H9 (cell line): ENCODE measurements around the gene HDHD3. TPM values are rescaled to one million over a fixed set of nuclear protein-coding genes. Genes with fewer than 3 reads are reported as not detected.
"Not testable (repeated sequence)": the region's sequence is repeated elsewhere in the genome, so short reads cannot be mapped to it uniquely, and the experiment has no call there.

Experiments used
- DNase-seq: peaks from one replicate; pipeline ENCODE4 v3.0.0-alpha.2; 2017
- H2AFZ ChIP-seq: one replicate; pipeline ENCODE4 v1.6.1; 2013; ENCODE audit warnings: mild to moderate bottlenecking, low read length, control low read depth, moderate library complexity
- H2AK5ac ChIP-seq: 2 replicates; pipeline ENCODE4 v1.6.1; 2013; ENCODE audit warnings: low read length, control low read depth, mixed read lengths; ENCODE audit not compliant: insufficient read length
- H2BK120ac ChIP-seq: one replicate; pipeline ENCODE4 v1.6.1; 2013; ENCODE audit warnings: low read depth, mild to moderate bottlenecking, low read length, control low read depth, inconsistent platforms; ENCODE audit not compliant: poor library complexity, severe bottlenecking
- H2BK12ac ChIP-seq: 2 replicates; pipeline ENCODE4 v1.6.1; 2013; ENCODE audit warnings: low read length, control low read depth, mixed read lengths, low read depth; ENCODE audit not compliant: insufficient read length
- H2BK15ac ChIP-seq: 2 replicates; pipeline ENCODE4 v1.6.1; 2013; ENCODE audit warnings: low read depth, low read length, control low read depth
- H2BK20ac ChIP-seq: one replicate; pipeline ENCODE4 v1.6.1; 2013; ENCODE audit warnings: low read depth, mild to moderate bottlenecking, low read length, control low read depth, inconsistent platforms; ENCODE audit not compliant: poor library complexity, severe bottlenecking
- H2BK5ac ChIP-seq: 2 replicates; pipeline ENCODE4 v1.6.1; 2013; ENCODE audit warnings: low read length, control low read depth, mixed read lengths; ENCODE audit not compliant: insufficient read length
- H3K14ac ChIP-seq: 2 replicates; pipeline ENCODE4 v1.6.1; 2013; ENCODE audit warnings: low read length, control low read depth; ENCODE audit not compliant: insufficient read depth
- H3K18ac ChIP-seq: 2 replicates; pipeline ENCODE4 v1.6.1; 2013; ENCODE audit warnings: low read depth, mild to moderate bottlenecking, mixed read lengths, low read length, control low read depth; ENCODE audit not compliant: insufficient read length
- H3K23ac ChIP-seq: 2 replicates; pipeline ENCODE4 v1.6.1; 2013; ENCODE audit warnings: low read length, control low read depth, mixed read lengths, low read depth; ENCODE audit not compliant: insufficient read length
- H3K23me2 ChIP-seq: 2 replicates; pipeline ENCODE4 v1.6.1; 2013; ENCODE audit warnings: low read depth, mild to moderate bottlenecking, mixed read lengths, low read length, control low read depth; ENCODE audit not compliant: insufficient read length, poor library complexity, severe bottlenecking
- H3K27ac ChIP-seq: 2 replicates; pipeline ENCODE4 v1.5.1; 2013; ENCODE audit warnings: low read length, control low read depth, mixed read lengths, low read depth; ENCODE audit not compliant: insufficient read length
- H3K27me3 ChIP-seq: 2 replicates; pipeline ENCODE4 v1.6.1; 2013; ENCODE audit warnings: low read length, control low read depth, inconsistent platforms; ENCODE audit not compliant: insufficient read depth
- H3K4ac ChIP-seq: 2 replicates; pipeline ENCODE4 v1.6.1; 2013; ENCODE audit warnings: low read depth, mild to moderate bottlenecking, control low read depth, inconsistent platforms, low read length, moderate library complexity
- H3K4me1 ChIP-seq: 2 replicates; pipeline ENCODE4 v1.6.1; 2013; ENCODE audit warnings: low read length, control low read depth, inconsistent platforms; ENCODE audit not compliant: insufficient read depth
- H3K4me2 ChIP-seq: 2 replicates; pipeline ENCODE4 v1.6.1; 2013; ENCODE audit warnings: low read length, control low read depth, mixed read lengths; ENCODE audit not compliant: insufficient read length, insufficient read depth
- H3K56ac ChIP-seq: 2 replicates; pipeline ENCODE4 v1.6.1; 2013; ENCODE audit warnings: low read depth, mild to moderate bottlenecking, mixed read lengths, low read length, control low read depth; ENCODE audit not compliant: insufficient read length
- H3K79me1 ChIP-seq: 2 replicates; pipeline ENCODE4 v1.6.1; 2013; ENCODE audit warnings: low read depth, mild to moderate bottlenecking, moderate library complexity, low read length, control low read depth, inconsistent platforms; ENCODE audit not compliant: insufficient read depth, poor library complexity, severe bottlenecking
- H3K79me2 ChIP-seq: 2 replicates; pipeline ENCODE4 v1.6.1; 2013; ENCODE audit warnings: low read length, control low read depth, inconsistent platforms; ENCODE audit not compliant: insufficient read depth
- H3K9ac ChIP-seq: 2 replicates; pipeline ENCODE4 v1.6.1; 2013; ENCODE audit warnings: low read length, control low read depth, mixed read lengths; ENCODE audit not compliant: insufficient read length; ENCODE audit errors: extremely low read depth
- H3K9me3 ChIP-seq: one replicate; pipeline ENCODE4 v1.6.1; 2013; ENCODE audit warnings: low read depth, low read length, inconsistent platforms; ENCODE audit not compliant: control insufficient read depth
- H3T11ph ChIP-seq: one replicate; pipeline ENCODE4 v1.6.1; 2013; ENCODE audit warnings: mild to moderate bottlenecking, low read length, control low read depth, inconsistent platforms
- H4K20me1 ChIP-seq: one replicate; pipeline ENCODE4 v1.6.1; 2013; ENCODE audit not compliant: control insufficient read depth, insufficient read length, insufficient read depth
- H4K5ac ChIP-seq: 2 replicates; pipeline ENCODE4 v1.6.1; 2013; ENCODE audit warnings: low read depth, mild to moderate bottlenecking, mixed read lengths, low read length, control low read depth; ENCODE audit not compliant: insufficient read length
- H4K8ac ChIP-seq: replicated peaks from 2 replicates; pipeline ENCODE4 v1.6.1; 2013; ENCODE audit warnings: low read length, control low read depth, mixed read lengths, low read depth; ENCODE audit not compliant: insufficient read length
- H4K91ac ChIP-seq: 2 replicates; pipeline ENCODE4 v1.6.1; 2013; ENCODE audit warnings: low read depth, mild to moderate bottlenecking, moderate library complexity, mixed read lengths, low read length, control low read depth; ENCODE audit not compliant: insufficient read length
- H3K27ac Mint-ChIP-seq, 3 experiments: 2 replicates in 2 of 3; 3 replicates in 1 of 3; pipeline ENCODE4 v1.8.0; 2020 to 2021; ENCODE audit warnings: mixed read lengths in 3 of 3, mild to moderate bottlenecking in 1 of 3, moderate library complexity in 1 of 3
- H3K27me3 Mint-ChIP-seq: 2 replicates; pipeline ENCODE4 v1.8.0; 2021; ENCODE audit warnings: low read depth, mild to moderate bottlenecking, moderate library complexity, mixed read lengths
- H3K36me3 Mint-ChIP-seq, 3 experiments: 2 replicates in 2 of 3; 3 replicates in 1 of 3; pipeline ENCODE4 v1.8.0; 2020 to 2021; ENCODE audit warnings: low read depth in 3 of 3, mixed read lengths in 3 of 3; ENCODE audit not compliant: insufficient read depth in 1 of 3
- H3K4me1 Mint-ChIP-seq, 2 experiments: 2 replicates each; pipeline ENCODE4 v1.8.0; 2020; ENCODE audit warnings: mixed read lengths in 2 of 2
- H3K4me3 Mint-ChIP-seq, 2 experiments: 2 replicates in 1 of 2; 3 replicates in 1 of 2; pipeline ENCODE4 v1.8.0; 2020 to 2021; ENCODE audit warnings: mild to moderate bottlenecking in 2 of 2, mixed read lengths in 2 of 2, moderate library complexity in 1 of 2
- H3K9me3 Mint-ChIP-seq, 2 experiments: 2 replicates in 1 of 2; 3 replicates in 1 of 2; pipeline ENCODE4 v1.8.0; 2020; ENCODE audit warnings: mild to moderate bottlenecking in 2 of 2, mixed read lengths in 2 of 2, moderate library complexity in 1 of 2
- CTCF ChIP-seq: fragments of 200-600 bp; sonication (generic); conservative IDR thresholded peaks from 3 replicates; pipeline ENCODE4 v1.8.0; 2021; ENCODE audit warnings: antibody characterized with exemption, mild to moderate bottlenecking
- WGBS: extraction: QIAGEN DNeasy Blood & Tissue Kit; methylation state at CpG from one replicate; pipeline ENCODE4 v1.1.7; 2013; ENCODE audit warnings: missing lambda C conversion rate, low lambda C conversion rate, mixed read lengths; ENCODE audit not compliant: insufficient read length; ENCODE audit errors: extremely low coverage; 5-methylcytosine and 5-hydroxymethylcytosine counted together
- total RNA-seq: library from RNA; stranded (reverse); gene quantifications from 2 replicates; pipeline ENCODE4 v1.2.1, GENCODE V29; 2021

The HDHD3 gene
- total RNA-seq, 1 experiment from 2014 or later: 10.9 TPM

GRCh38 chr9:113406873-113407511 lies 30.2 kb upstream of the HDHD3 start:
- not testable (repeated sequence) for H2AFZ ChIP-seq, H4K91ac ChIP-seq, H4K8ac ChIP-seq, H4K5ac ChIP-seq, H3K27ac ChIP-seq, H3K9me3 Mint-ChIP-seq, H3K4ac ChIP-seq, H2BK15ac ChIP-seq, H3K27me3 ChIP-seq, H3K27me3 Mint-ChIP-seq, H3K9ac ChIP-seq, H3K79me1 ChIP-seq, H3K79me2 ChIP-seq, H3K14ac ChIP-seq, H3K9me3 ChIP-seq, H3K56ac ChIP-seq, H3K4me1 ChIP-seq, H2BK120ac ChIP-seq, H2BK5ac ChIP-seq, H2BK20ac ChIP-seq, H2BK12ac ChIP-seq, H3T11ph ChIP-seq, H4K20me1 ChIP-seq, H2AK5ac ChIP-seq, H3K23ac ChIP-seq, H3K4me2 ChIP-seq, H3K18ac ChIP-seq
- Mint-ChIP-seq H3K27ac (peak overlapping the region; percentile 16 to 53 (median 38); a peak in 3 of 7 replicates), H3K4me1 (peaks cover 9 to 18% of the 10 kb centered on the region in 2 experiments), H3K36me3 (peaks cover 13 to 36% (median 30%) of the 10 kb centered on the region in 3 experiments; a peak in 6 of 7 replicates), H3K4me3 (peak overlapping the region in 1 of 2 experiments; percentile 69; a peak in 4 of 5 replicates)
- peak; percentile 78 for TF ChIP-seq CTCF
- peaks cover 11% of the 10 kb centered on the region for H3K23me2 ChIP-seq
- no CpG with 5 or more reads among the region's 7 CpGs for WGBS
- peak; percentile 75 for DNase-seq

- not testable (repeated sequence) for H2BK120ac ChIP-seq, H3K4ac ChIP-seq, H3K4me1 ChIP-seq, H4K91ac ChIP-seq, H3K23ac ChIP-seq, H2AFZ ChIP-seq, H4K8ac ChIP-seq, H2AK5ac ChIP-seq, H3K56ac ChIP-seq, H3K14ac ChIP-seq, H4K20me1 ChIP-seq, H2BK5ac ChIP-seq, H3K9ac ChIP-seq, H3K27me3 Mint-ChIP-seq, DNase-seq, H3K79me1 ChIP-seq, H3K4me2 ChIP-seq, H2BK20ac ChIP-seq, H3K27ac Mint-ChIP-seq, H2BK12ac ChIP-seq, H4K5ac ChIP-seq, H3K18ac ChIP-seq, H3K27ac ChIP-seq, H2BK15ac ChIP-seq, H3K9me3 Mint-ChIP-seq, H3T11ph ChIP-seq, H3K9me3 ChIP-seq, H3K79me2 ChIP-seq, H3K4me3 Mint-ChIP-seq, H3K27me3 ChIP-seq
- Mint-ChIP-seq H3K4me1 (peaks cover 13 to 18% of the 10 kb centered on the region in 2 experiments), H3K36me3 (peaks cover 13 to 36% (median 30%) of the 10 kb centered on the region in 3 experiments; a peak in 6 of 7 replicates)
- peaks cover 11% of the 10 kb centered on the region for H3K23me2 ChIP-seq
- no CpG with 5 or more reads among the region's 9 CpGs for WGBS
These were observed 29.6 kb upstream of the HDHD3 start for GRCh38 chr9:113406353-113406752.
